PC-3 (cell line): ENCODE measurements around the gene FAR1.

Source experiments
- CTCF ChIP-seq: fragments of 300-600 bp; sonication (generic); conservative IDR thresholded peaks from 2 replicates; pipeline ENCODE4 v1.5.1; 2017; ENCODE audit warnings: antibody characterized with exemption, low read depth, mild to moderate bottlenecking, low read length
- EZH2 ChIP-seq: fragments of 300-600 bp; sonication (generic); IDR thresholded peaks from one replicate; pipeline ENCODE4 v1.6.1; 2017; ENCODE audit warnings: antibody characterized with exemption, mild to moderate bottlenecking, low read length; ENCODE audit not compliant: unreplicated experiment

GRCh38 chr11:13698132-13698531 is 29.7 kb downstream of the FAR1 start:
- TF ChIP-seq CTCF (no peak), EZH2 (no peak)
